H9 (cell line): Measurements from ENCODE around the gene HPS4. TPM values are rescaled to one million over a fixed set of nuclear protein-coding genes. Genes with fewer than 3 reads are reported as not detected.

Experiments used
- DNase-seq: peaks from one replicate; pipeline ENCODE4 v3.0.0-alpha.2; 2017
- H2AFZ ChIP-seq: one replicate; pipeline ENCODE4 v1.6.1; 2013; ENCODE audit warnings: mild to moderate bottlenecking, low read length, control low read depth, moderate library complexity
- H2AK5ac ChIP-seq: 2 replicates; pipeline ENCODE4 v1.6.1; 2013; ENCODE audit warnings: low read length, control low read depth, mixed read lengths; ENCODE audit not compliant: insufficient read length
- H2BK120ac ChIP-seq: one replicate; pipeline ENCODE4 v1.6.1; 2013; ENCODE audit warnings: low read depth, mild to moderate bottlenecking, low read length, control low read depth, inconsistent platforms; ENCODE audit not compliant: poor library complexity, severe bottlenecking
- H2BK12ac ChIP-seq: 2 replicates; pipeline ENCODE4 v1.6.1; 2013; ENCODE audit warnings: low read length, control low read depth, mixed read lengths, low read depth; ENCODE audit not compliant: insufficient read length
- H2BK15ac ChIP-seq: 2 replicates; pipeline ENCODE4 v1.6.1; 2013; ENCODE audit warnings: low read depth, low read length, control low read depth
- H2BK20ac ChIP-seq: one replicate; pipeline ENCODE4 v1.6.1; 2013; ENCODE audit warnings: low read depth, mild to moderate bottlenecking, low read length, control low read depth, inconsistent platforms; ENCODE audit not compliant: poor library complexity, severe bottlenecking
- H2BK5ac ChIP-seq: 2 replicates; pipeline ENCODE4 v1.6.1; 2013; ENCODE audit warnings: low read length, control low read depth, mixed read lengths; ENCODE audit not compliant: insufficient read length
- H3K14ac ChIP-seq: 2 replicates; pipeline ENCODE4 v1.6.1; 2013; ENCODE audit warnings: low read length, control low read depth; ENCODE audit not compliant: insufficient read depth
- H3K18ac ChIP-seq: 2 replicates; pipeline ENCODE4 v1.6.1; 2013; ENCODE audit warnings: low read depth, mild to moderate bottlenecking, mixed read lengths, low read length, control low read depth; ENCODE audit not compliant: insufficient read length
- H3K23ac ChIP-seq: 2 replicates; pipeline ENCODE4 v1.6.1; 2013; ENCODE audit warnings: low read length, control low read depth, mixed read lengths, low read depth; ENCODE audit not compliant: insufficient read length
- H3K23me2 ChIP-seq: 2 replicates; pipeline ENCODE4 v1.6.1; 2013; ENCODE audit warnings: low read depth, mild to moderate bottlenecking, mixed read lengths, low read length, control low read depth; ENCODE audit not compliant: insufficient read length, poor library complexity, severe bottlenecking
- H3K27ac ChIP-seq: 2 replicates; pipeline ENCODE4 v1.5.1; 2013; ENCODE audit warnings: low read length, control low read depth, mixed read lengths, low read depth; ENCODE audit not compliant: insufficient read length
- H3K27me3 ChIP-seq: 2 replicates; pipeline ENCODE4 v1.6.1; 2013; ENCODE audit warnings: low read length, control low read depth, inconsistent platforms; ENCODE audit not compliant: insufficient read depth
- H3K4ac ChIP-seq: 2 replicates; pipeline ENCODE4 v1.6.1; 2013; ENCODE audit warnings: low read depth, mild to moderate bottlenecking, control low read depth, inconsistent platforms, low read length, moderate library complexity
- H3K4me1 ChIP-seq: 2 replicates; pipeline ENCODE4 v1.6.1; 2013; ENCODE audit warnings: low read length, control low read depth, inconsistent platforms; ENCODE audit not compliant: insufficient read depth
- H3K4me2 ChIP-seq: 2 replicates; pipeline ENCODE4 v1.6.1; 2013; ENCODE audit warnings: low read length, control low read depth, mixed read lengths; ENCODE audit not compliant: insufficient read length, insufficient read depth
- H3K56ac ChIP-seq: 2 replicates; pipeline ENCODE4 v1.6.1; 2013; ENCODE audit warnings: low read depth, mild to moderate bottlenecking, mixed read lengths, low read length, control low read depth; ENCODE audit not compliant: insufficient read length
- H3K79me1 ChIP-seq: 2 replicates; pipeline ENCODE4 v1.6.1; 2013; ENCODE audit warnings: low read depth, mild to moderate bottlenecking, moderate library complexity, low read length, control low read depth, inconsistent platforms; ENCODE audit not compliant: insufficient read depth, poor library complexity, severe bottlenecking
- H3K79me2 ChIP-seq: 2 replicates; pipeline ENCODE4 v1.6.1; 2013; ENCODE audit warnings: low read length, control low read depth, inconsistent platforms; ENCODE audit not compliant: insufficient read depth
- H3K9ac ChIP-seq: 2 replicates; pipeline ENCODE4 v1.6.1; 2013; ENCODE audit warnings: low read length, control low read depth, mixed read lengths; ENCODE audit not compliant: insufficient read length; ENCODE audit errors: extremely low read depth
- H3K9me3 ChIP-seq: one replicate; pipeline ENCODE4 v1.6.1; 2013; ENCODE audit warnings: low read depth, low read length, inconsistent platforms; ENCODE audit not compliant: control insufficient read depth
- H3T11ph ChIP-seq: one replicate; pipeline ENCODE4 v1.6.1; 2013; ENCODE audit warnings: mild to moderate bottlenecking, low read length, control low read depth, inconsistent platforms
- H4K20me1 ChIP-seq: one replicate; pipeline ENCODE4 v1.6.1; 2013; ENCODE audit not compliant: control insufficient read depth, insufficient read length, insufficient read depth
- H4K5ac ChIP-seq: 2 replicates; pipeline ENCODE4 v1.6.1; 2013; ENCODE audit warnings: low read depth, mild to moderate bottlenecking, mixed read lengths, low read length, control low read depth; ENCODE audit not compliant: insufficient read length
- H4K8ac ChIP-seq: replicated peaks from 2 replicates; pipeline ENCODE4 v1.6.1; 2013; ENCODE audit warnings: low read length, control low read depth, mixed read lengths, low read depth; ENCODE audit not compliant: insufficient read length
- H4K91ac ChIP-seq: 2 replicates; pipeline ENCODE4 v1.6.1; 2013; ENCODE audit warnings: low read depth, mild to moderate bottlenecking, moderate library complexity, mixed read lengths, low read length, control low read depth; ENCODE audit not compliant: insufficient read length
- H3K27ac Mint-ChIP-seq, 3 experiments: 2 replicates in 2 of 3; 3 replicates in 1 of 3; pipeline ENCODE4 v1.8.0; 2020 to 2021; ENCODE audit warnings: mixed read lengths in 3 of 3, mild to moderate bottlenecking in 1 of 3, moderate library complexity in 1 of 3
- H3K27me3 Mint-ChIP-seq: 2 replicates; pipeline ENCODE4 v1.8.0; 2021; ENCODE audit warnings: low read depth, mild to moderate bottlenecking, moderate library complexity, mixed read lengths
- H3K36me3 Mint-ChIP-seq, 3 experiments: 2 replicates in 2 of 3; 3 replicates in 1 of 3; pipeline ENCODE4 v1.8.0; 2020 to 2021; ENCODE audit warnings: low read depth in 3 of 3, mixed read lengths in 3 of 3; ENCODE audit not compliant: insufficient read depth in 1 of 3
- H3K4me1 Mint-ChIP-seq, 2 experiments: 2 replicates each; pipeline ENCODE4 v1.8.0; 2020; ENCODE audit warnings: mixed read lengths in 2 of 2
- H3K4me3 Mint-ChIP-seq, 2 experiments: 2 replicates in 1 of 2; 3 replicates in 1 of 2; pipeline ENCODE4 v1.8.0; 2020 to 2021; ENCODE audit warnings: mild to moderate bottlenecking in 2 of 2, mixed read lengths in 2 of 2, moderate library complexity in 1 of 2
- H3K9me3 Mint-ChIP-seq, 2 experiments: 2 replicates in 1 of 2; 3 replicates in 1 of 2; pipeline ENCODE4 v1.8.0; 2020; ENCODE audit warnings: mild to moderate bottlenecking in 2 of 2, mixed read lengths in 2 of 2, moderate library complexity in 1 of 2
- WGBS: extraction: QIAGEN DNeasy Blood & Tissue Kit; methylation state at CpG from one replicate; pipeline ENCODE4 v1.1.7; 2013; ENCODE audit warnings: missing lambda C conversion rate, low lambda C conversion rate, mixed read lengths; ENCODE audit not compliant: insufficient read length; ENCODE audit errors: extremely low coverage; 5-methylcytosine and 5-hydroxymethylcytosine counted together
- total RNA-seq: library from RNA; stranded (reverse); gene quantifications from 2 replicates; pipeline ENCODE4 v1.2.1, GENCODE V29; 2021
- TF ChIP-seq, protein P1 (sequence below): fragments of 200-600 bp; sonication (generic); conservative IDR thresholded peaks from 3 replicates; pipeline ENCODE4 v1.8.0; 2021; ENCODE audit warnings: antibody characterized with exemption, mild to moderate bottlenecking

HPS4 gene
- total RNA-seq, 1 experiment from 2014 or later: 26.2 TPM

GRCh38 chr22:26525946-26526564 lies 42.5 kb upstream of the HPS4 start:
- H3K36me3 Mint-ChIP-seq: peaks cover 21 to 64% (median 57%) of the 10 kb centered on the region in 3 experiments
- Histone ChIP-seq H2AFZ (no peak overlapping the region), H3K9ac (no peak overlapping the region), H2BK15ac (no peak overlapping the region), H3K79me2 (no peaks in the 10 kb centered on the region; the same call in 1 of the 2 replicates), H3K23ac (no peak overlapping the region), H4K8ac (no peak overlapping the region), H3K23me2 (no peaks in the 10 kb centered on the region), H3K4me2 (no peak overlapping the region), H2BK5ac (no peak overlapping the region), H3T11ph (no peak overlapping the region), H4K5ac (no peak overlapping the region), H3K27me3 (no peaks in the 10 kb centered on the region), H4K91ac (no peak overlapping the region), H3K27ac (no peak overlapping the region), H2BK12ac (no peak overlapping the region), H3K4me1 (no peaks in the 10 kb centered on the region), H3K56ac (no peak overlapping the region), H2AK5ac (no peak overlapping the region), H3K9me3 (no peaks in the 10 kb centered on the region), H3K79me1 (no peaks in the 10 kb centered on the region), H2BK20ac (no peak overlapping the region), H2BK120ac (no peak overlapping the region), H3K4ac (no peak overlapping the region), H3K14ac (no peak overlapping the region), H3K18ac (no peak overlapping the region), H4K20me1 (no peaks in the 10 kb centered on the region)
- H3K9me3 Mint-ChIP-seq: no peaks in the 10 kb centered on the region
- H3K4me3 Mint-ChIP-seq: no peak overlapping the region
- no CpG with 5 or more reads among the region's 7 CpGs for WGBS
- no peaks in the 10 kb centered on the region for H3K27me3 Mint-ChIP-seq
- TF ChIP-seq, protein P1, sequence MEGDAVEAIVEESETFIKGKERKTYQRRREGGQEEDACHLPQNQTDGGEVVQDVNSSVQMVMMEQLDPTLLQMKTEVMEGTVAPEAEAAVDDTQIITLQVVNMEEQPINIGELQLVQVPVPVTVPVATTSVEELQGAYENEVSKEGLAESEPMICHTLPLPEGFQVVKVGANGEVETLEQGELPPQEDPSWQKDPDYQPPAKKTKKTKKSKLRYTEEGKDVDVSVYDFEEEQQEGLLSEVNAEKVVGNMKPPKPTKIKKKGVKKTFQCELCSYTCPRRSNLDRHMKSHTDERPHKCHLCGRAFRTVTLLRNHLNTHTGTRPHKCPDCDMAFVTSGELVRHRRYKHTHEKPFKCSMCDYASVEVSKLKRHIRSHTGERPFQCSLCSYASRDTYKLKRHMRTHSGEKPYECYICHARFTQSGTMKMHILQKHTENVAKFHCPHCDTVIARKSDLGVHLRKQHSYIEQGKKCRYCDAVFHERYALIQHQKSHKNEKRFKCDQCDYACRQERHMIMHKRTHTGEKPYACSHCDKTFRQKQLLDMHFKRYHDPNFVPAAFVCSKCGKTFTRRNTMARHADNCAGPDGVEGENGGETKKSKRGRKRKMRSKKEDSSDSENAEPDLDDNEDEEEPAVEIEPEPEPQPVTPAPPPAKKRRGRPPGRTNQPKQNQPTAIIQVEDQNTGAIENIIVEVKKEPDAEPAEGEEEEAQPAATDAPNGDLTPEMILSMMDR: no peak
- no peak for DNase-seq
- H3K4me1 Mint-ChIP-seq: no peaks in the 10 kb centered on the region
- H3K27ac Mint-ChIP-seq: no peak overlapping the region
